Activated gamma-delta T cell (primary cell): Measurements from ENCODE around the gene RXFP3.

Experiments
- DNase-seq: peaks from one replicate; lab custom pipeline; 2025; lab: John Stamatoyannopoulos, UW

The RXFP3 gene

DNA sequence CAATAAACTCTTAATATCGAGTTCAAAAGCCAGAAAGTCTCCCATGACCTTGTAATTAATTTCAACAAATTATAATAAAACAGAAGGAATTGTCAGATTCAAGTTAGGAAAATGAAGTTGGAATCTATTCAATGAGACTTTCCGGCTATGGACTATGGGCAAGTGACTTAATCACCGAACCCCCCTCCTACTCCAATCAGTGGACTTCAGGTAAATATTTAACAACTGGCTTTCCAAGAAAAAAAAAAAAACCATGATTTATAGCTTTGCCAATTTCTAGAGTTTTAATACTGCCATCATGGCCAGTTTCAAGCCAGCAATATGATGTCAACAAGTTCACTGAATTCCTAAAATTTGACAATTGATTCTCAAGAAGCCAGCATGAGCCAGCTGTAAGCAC lies 43.8 kb downstream of the RXFP3 start:
- no peak for DNase-seq

DNA sequence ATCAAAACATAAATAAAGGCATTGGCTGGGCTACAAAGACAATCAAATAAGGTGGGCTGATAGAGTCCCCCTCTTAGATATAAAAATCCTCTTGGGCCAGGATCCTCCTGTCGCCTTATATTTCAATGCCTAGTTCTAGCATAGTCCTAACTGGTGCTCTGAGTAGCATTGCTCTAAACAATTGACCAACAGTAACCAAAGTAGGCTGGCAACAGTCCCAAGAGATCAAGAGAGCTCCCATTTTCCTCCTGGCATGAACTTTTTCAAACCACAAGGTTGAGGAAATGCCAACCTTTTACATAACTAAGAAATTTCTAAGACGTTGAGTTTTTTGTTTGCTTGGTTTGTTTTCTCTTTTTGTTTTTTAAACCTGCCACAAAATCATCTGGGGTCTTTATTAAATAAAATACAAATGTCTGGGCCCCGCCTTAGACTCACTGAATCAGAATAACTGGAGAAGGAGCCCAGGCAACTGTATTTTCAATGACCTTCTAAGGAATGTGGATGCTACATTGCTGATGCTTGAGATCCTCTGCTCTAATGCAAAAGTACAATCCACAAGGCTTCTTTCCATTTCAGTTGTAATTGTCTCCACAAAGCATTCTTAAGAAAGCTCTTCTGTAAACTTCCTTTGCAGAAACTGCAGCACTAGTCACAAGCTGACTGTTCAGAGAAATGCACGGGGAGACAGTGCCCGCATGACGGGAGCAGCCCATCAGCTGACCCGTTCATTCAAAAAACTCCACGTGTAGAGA lies 45.4 kb downstream of the RXFP3 start:
- no peak for DNase-seq

DNA sequence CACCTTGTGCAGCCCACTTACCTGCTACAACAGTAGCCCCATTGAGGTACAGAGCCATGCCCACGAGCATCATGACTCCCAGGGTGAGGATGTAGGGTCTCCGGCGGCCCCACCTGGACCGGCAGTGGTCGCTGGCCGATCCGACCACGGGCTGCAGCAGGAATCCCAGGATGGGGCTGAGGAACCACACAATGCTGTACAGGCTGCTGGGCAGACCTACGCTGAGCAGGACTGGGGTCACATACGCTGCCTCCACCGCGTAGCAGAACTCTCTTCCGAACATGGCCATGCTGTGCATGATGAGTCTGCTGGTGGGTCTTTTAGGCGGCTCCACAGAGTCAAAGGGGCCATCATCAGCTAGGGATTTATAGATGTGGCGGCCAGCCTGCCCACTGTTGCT lies 48.0 kb downstream of the RXFP3 start:
- no peak for DNase-seq

DNA sequence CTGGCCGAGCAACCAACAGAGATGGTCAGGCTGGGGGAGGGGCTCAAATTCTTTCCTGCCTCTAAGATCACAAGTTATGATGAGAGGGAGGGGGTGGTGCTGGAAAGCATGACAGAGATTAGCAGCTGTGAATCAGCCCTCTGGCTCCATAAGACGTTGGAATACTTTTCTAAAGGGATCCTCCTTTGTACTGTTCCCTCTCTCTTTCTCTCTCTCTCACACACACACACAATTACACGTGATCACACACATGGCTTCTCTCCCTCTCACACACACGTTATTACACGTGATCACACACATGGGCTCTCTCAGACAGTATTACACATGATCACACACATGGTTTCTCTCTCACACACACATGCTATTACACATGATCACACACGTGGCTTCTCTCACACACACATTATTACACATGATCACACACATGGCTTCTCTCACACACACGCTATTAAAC lies 48.5 kb downstream of the RXFP3 start, which contains the start of gene SLC45A2:
Gene SLC45A2, minus strand, starts transcription at position 23 of the 454 bp plus-strand sequence. CDS start 110 bp downstream, outside the sequence.
- no peak for DNase-seq

DNA sequence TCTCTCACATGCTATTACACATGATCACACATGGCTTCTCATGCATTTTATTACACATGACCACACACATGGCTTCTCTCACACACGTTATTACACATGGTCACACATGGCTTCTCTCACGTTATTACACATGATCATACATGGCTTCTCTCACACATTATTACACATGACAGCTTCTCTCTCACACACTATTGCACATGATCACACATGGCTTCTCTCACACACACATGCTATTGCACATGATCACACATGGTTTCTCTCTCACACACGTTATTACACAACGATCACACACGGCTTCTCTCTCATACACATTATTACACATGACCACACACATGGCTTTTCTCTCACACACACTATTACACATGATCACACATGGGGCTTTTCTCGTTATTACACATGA lies 49.3 kb downstream of the RXFP3 start:
- no peak for DNase-seq
